Measurements from ENCODE around the gene RXFP4.

DNA sequence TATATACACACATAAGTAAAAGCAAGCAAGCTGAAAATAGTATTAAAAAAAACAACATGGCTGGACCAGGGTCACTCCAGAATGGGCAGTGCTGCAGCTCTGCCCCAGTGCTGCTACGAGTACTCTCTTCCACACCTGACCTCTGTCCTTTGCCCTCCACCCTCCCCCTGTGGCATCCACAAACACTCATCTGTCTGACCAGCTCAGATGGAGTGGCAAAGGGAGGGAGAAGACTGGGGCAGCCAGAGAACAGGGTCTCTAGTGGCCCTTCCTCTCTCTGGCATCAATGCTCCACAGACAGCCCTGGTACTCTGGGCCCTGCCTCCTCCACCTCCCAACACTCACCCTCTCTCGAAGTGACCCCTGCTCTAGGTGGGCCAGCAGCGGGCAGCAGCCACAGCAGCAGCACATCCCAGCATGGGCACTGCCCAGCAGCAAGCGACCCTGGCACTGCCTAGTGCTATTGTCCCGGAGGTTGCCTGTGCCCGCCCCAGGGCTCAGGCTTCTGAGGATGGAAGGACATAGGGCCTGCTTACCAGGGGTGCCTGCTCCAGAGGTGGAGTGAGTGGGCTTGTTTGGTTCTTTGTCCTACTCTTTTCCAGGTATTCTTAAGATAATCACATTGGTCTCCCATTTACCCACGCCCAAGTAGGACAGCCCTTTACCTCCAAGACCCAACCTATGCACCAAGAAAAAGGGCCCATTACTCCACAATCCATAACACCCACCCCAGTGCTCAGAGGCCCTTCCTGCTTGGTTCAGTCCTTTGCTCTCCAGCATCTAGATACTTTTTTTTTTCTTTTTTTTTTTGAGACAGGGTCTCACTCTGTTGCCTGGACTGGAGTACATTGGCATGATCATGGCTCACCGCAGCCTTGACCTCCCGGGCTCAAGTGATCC lies 30.7 kb downstream of the RXFP4 start:
- TF ChIP-seq, protein P1, sequence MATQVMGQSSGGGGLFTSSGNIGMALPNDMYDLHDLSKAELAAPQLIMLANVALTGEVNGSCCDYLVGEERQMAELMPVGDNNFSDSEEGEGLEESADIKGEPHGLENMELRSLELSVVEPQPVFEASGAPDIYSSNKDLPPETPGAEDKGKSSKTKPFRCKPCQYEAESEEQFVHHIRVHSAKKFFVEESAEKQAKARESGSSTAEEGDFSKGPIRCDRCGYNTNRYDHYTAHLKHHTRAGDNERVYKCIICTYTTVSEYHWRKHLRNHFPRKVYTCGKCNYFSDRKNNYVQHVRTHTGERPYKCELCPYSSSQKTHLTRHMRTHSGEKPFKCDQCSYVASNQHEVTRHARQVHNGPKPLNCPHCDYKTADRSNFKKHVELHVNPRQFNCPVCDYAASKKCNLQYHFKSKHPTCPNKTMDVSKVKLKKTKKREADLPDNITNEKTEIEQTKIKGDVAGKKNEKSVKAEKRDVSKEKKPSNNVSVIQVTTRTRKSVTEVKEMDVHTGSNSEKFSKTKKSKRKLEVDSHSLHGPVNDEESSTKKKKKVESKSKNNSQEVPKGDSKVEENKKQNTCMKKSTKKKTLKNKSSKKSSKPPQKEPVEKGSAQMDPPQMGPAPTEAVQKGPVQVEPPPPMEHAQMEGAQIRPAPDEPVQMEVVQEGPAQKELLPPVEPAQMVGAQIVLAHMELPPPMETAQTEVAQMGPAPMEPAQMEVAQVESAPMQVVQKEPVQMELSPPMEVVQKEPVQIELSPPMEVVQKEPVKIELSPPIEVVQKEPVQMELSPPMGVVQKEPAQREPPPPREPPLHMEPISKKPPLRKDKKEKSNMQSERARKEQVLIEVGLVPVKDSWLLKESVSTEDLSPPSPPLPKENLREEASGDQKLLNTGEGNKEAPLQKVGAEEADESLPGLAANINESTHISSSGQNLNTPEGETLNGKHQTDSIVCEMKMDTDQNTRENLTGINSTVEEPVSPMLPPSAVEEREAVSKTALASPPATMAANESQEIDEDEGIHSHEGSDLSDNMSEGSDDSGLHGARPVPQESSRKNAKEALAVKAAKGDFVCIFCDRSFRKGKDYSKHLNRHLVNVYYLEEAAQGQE (IDR thresholded peaks at IDR 0.05; ENCODE audit: borderline replicate concordance): no peak
- TF ChIP-seq, protein P1 (CRISPR knock-in tag; IDR thresholded peaks at IDR 0.05; ENCODE audit: low read depth): no peak
- TF ChIP-seq MTF1 (CRISPR knock-in tag; IDR thresholded peaks at IDR 0.05; ENCODE audit: borderline replicate concordance) (no peak), SMARCA5 (IDR thresholded peaks at IDR 0.05) (no peak), POLR2A (conservative IDR thresholded peaks at IDR 0.05) (no peak), EGR1 (conservative IDR thresholded peaks at IDR 0.05) (no peak)
- TF ChIP-seq, protein P2, sequence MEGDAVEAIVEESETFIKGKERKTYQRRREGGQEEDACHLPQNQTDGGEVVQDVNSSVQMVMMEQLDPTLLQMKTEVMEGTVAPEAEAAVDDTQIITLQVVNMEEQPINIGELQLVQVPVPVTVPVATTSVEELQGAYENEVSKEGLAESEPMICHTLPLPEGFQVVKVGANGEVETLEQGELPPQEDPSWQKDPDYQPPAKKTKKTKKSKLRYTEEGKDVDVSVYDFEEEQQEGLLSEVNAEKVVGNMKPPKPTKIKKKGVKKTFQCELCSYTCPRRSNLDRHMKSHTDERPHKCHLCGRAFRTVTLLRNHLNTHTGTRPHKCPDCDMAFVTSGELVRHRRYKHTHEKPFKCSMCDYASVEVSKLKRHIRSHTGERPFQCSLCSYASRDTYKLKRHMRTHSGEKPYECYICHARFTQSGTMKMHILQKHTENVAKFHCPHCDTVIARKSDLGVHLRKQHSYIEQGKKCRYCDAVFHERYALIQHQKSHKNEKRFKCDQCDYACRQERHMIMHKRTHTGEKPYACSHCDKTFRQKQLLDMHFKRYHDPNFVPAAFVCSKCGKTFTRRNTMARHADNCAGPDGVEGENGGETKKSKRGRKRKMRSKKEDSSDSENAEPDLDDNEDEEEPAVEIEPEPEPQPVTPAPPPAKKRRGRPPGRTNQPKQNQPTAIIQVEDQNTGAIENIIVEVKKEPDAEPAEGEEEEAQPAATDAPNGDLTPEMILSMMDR (IDR thresholded peaks at IDR 0.05 in 2 of 3, conservative IDR thresholded peaks at IDR 0.05 in 1 of 3; ENCODE audit: insufficient read depth in 2 of 3, low read depth in 1 of 3, low read length in 3 of 3): no peak
